Liver (tissue), 9 donors: Measurements from ENCODE around the gene UFD1. TPM values are rescaled to one million over a fixed set of nuclear protein-coding genes. Genes with fewer than 3 reads are reported as not detected.

Experiments
- DNase-seq: peaks from one replicate; pipeline ENCODE4 v3.0.0-alpha.2; 2017; ENCODE audit warnings: low spot score
- H3K27ac ChIP-seq, 2 donors: one replicate each; pipeline ENCODE4 v1.7.0; 2013; ENCODE audit warnings: inconsistent platforms in 2 of 2, low read length in 2 of 2, control low read depth in 1 of 2, low read depth in 1 of 2, mild to moderate bottlenecking in 1 of 2
- H3K27me3 ChIP-seq, 4 donors: one replicate each; pipeline versions ENCODE4 v1.6.1 to v1.7.0; 2013; ENCODE audit warnings: low read length in 3 of 4, inconsistent platforms in 1 of 4, mild to moderate bottlenecking in 1 of 4, moderate library complexity in 1 of 4; ENCODE audit not compliant: control insufficient read depth in 4 of 4, insufficient read depth in 4 of 4
- H3K36me3 ChIP-seq, 4 donors: one replicate each; pipeline versions ENCODE4 v1.6.1 to v1.7.0; 2013; ENCODE audit warnings: low read length in 3 of 4, mild to moderate bottlenecking in 3 of 4, low read depth in 1 of 4, moderate library complexity in 1 of 4; ENCODE audit not compliant: control insufficient read depth in 4 of 4, insufficient read depth in 3 of 4
- H3K4me1 ChIP-seq, 4 donors: one replicate each; pipeline versions ENCODE4 v1.6.1 to v1.7.0; 2013; ENCODE audit warnings: low read length in 3 of 4, mild to moderate bottlenecking in 3 of 4, moderate library complexity in 1 of 4; ENCODE audit not compliant: control insufficient read depth in 4 of 4, insufficient read depth in 4 of 4
- H3K4me3 ChIP-seq, 3 donors: one replicate each; pipeline versions ENCODE4 v1.6.1 to v1.7.0; 2013; ENCODE audit warnings: low read length in 3 of 3, control low read depth in 1 of 3, low read depth in 1 of 3, mild to moderate bottlenecking in 1 of 3
- H3K9ac ChIP-seq, 2 donors: one replicate each; pipeline ENCODE4 v1.7.0; 2013; ENCODE audit warnings: low read length in 2 of 2, mild to moderate bottlenecking in 2 of 2, moderate library complexity in 2 of 2, control low read depth in 1 of 2, low read depth in 1 of 2
- H3K9me3 ChIP-seq, 4 donors: one replicate each; pipeline versions ENCODE4 v1.6.1 to v1.7.0; 2013; ENCODE audit warnings: low read length in 3 of 4; ENCODE audit not compliant: control insufficient read depth in 4 of 4
- ATF3 ChIP-seq: IDR thresholded peaks from 2 replicates; pipeline ENCODE4 v1.6.1; 2016; ENCODE audit warnings: antibody characterized with exemption
- EGR1 ChIP-seq, 2 donors: IDR thresholded peaks; 2 replicates each; pipeline ENCODE4 v1.6.1; 2016 to 2018; ENCODE audit warnings: antibody characterized with exemption in 2 of 2, low read depth in 2 of 2
- FOXA1 ChIP-seq: IDR thresholded peaks from 2 replicates; pipeline ENCODE4 v1.6.1; 2016; ENCODE audit warnings: antibody characterized with exemption
- FOXA2 ChIP-seq: IDR thresholded peaks from 2 replicates; pipeline ENCODE4 v1.6.1; 2016; ENCODE audit warnings: antibody characterized with exemption
- GABPA ChIP-seq, 2 donors: IDR thresholded peaks in 1 of 2; conservative IDR thresholded peaks in 1 of 2; 2 replicates each; pipeline ENCODE4 v1.6.1; 2016; ENCODE audit warnings: antibody characterized with exemption in 2 of 2, mild to moderate bottlenecking in 1 of 2, moderate library complexity in 1 of 2
- HNF4A ChIP-seq, 2 donors: conservative IDR thresholded peaks; 2 replicates each; pipeline ENCODE4 v1.6.1; 2016; ENCODE audit warnings: antibody characterized with exemption in 2 of 2, mild to moderate bottlenecking in 2 of 2
- HNF4G ChIP-seq: IDR thresholded peaks from 2 replicates; pipeline ENCODE4 v1.6.1; 2016; ENCODE audit warnings: antibody characterized with exemption
- JUND ChIP-seq, 2 donors: IDR thresholded peaks; 2 replicates each; pipeline ENCODE4 v1.6.1; 2016; ENCODE audit warnings: antibody characterized with exemption in 2 of 2
- NR2F2 ChIP-seq: IDR thresholded peaks from 2 replicates; pipeline ENCODE4 v1.6.1; 2016; ENCODE audit warnings: antibody characterized with exemption
- RAD21 ChIP-seq, 2 donors: IDR thresholded peaks; 2 replicates each; pipeline ENCODE4 v1.6.1; 2016; ENCODE audit warnings: antibody characterized with exemption in 2 of 2, mild to moderate bottlenecking in 2 of 2
- REST ChIP-seq: IDR thresholded peaks from 2 replicates; pipeline ENCODE4 v1.6.1; 2016; ENCODE audit warnings: antibody characterized with exemption, mild to moderate bottlenecking
- RXRA ChIP-seq, 2 donors: IDR thresholded peaks; 2 replicates each; pipeline ENCODE4 v1.6.1; 2017 to 2018; ENCODE audit warnings: antibody characterized with exemption in 2 of 2, mild to moderate bottlenecking in 1 of 2
- SP1 ChIP-seq: IDR thresholded peaks from 2 replicates; pipeline ENCODE4 v1.6.1; 2018; ENCODE audit warnings: antibody characterized with exemption, mild to moderate bottlenecking
- TAF1 ChIP-seq: conservative IDR thresholded peaks from 2 replicates; pipeline ENCODE4 v1.6.1; 2016; ENCODE audit warnings: antibody characterized with exemption, mild to moderate bottlenecking
- YY1 ChIP-seq: IDR thresholded peaks from 2 replicates; pipeline ENCODE4 v1.6.1; 2016; ENCODE audit warnings: antibody characterized with exemption, mild to moderate bottlenecking
- ZBTB33 ChIP-seq: IDR thresholded peaks from 2 replicates; pipeline ENCODE4 v1.6.1; 2016; ENCODE audit warnings: antibody characterized with exemption
- whole genome bisulfite sequencing: extraction: QIAGEN DNeasy Blood & Tissue Kit; methylation state at CpG from one replicate; pipeline ENCODE4 v1.1.7; 2013; 5-methylcytosine and 5-hydroxymethylcytosine counted together
- polyA plus RNA-seq, 2 donors: library from polyadenylated mRNA; stranded (reverse) in 1 of 2; unstranded in 1 of 2; fragments of 200-250 nt in 1 of 2; fragments of >200 nt in 1 of 2; fragmentation: Nextera tagmentation in 1 of 2; extraction: Ambion mirVana in 1 of 2; gene quantifications; one replicate each; pipeline versions ENCODE4 v1.2.1 to v1.2.3, GENCODE V29; 2013 to 2015
- total RNA-seq, 2 donors: library from RNA; depleted of rRNA; stranded (reverse); fragments of >200 nt; gene quantifications; one replicate each; pipeline ENCODE4 v1.2.3, GENCODE V29; 2014
- TF ChIP-seq, protein P1 (sequence below): fragments of 150-350 bp; IDR thresholded peaks from 2 replicates; pipeline ENCODE4 v1.5.1; 2017; ENCODE audit warnings: improper control_type of control experiment, low read depth, low read length; ENCODE audit not compliant: missing input control
- TF ChIP-seq, protein P2 (sequence below): IDR thresholded peaks from 2 replicates; pipeline ENCODE4 v1.6.1; 2016; ENCODE audit warnings: antibody characterized with exemption
- donor health status: healthy.
- donor health status: healthy.
- donor health status: healthy.
- donor health status: healthy.
- donor health status: healthy.

The UFD1 gene
- total and polyA plus RNA-seq, 4 donors: 28.2 to 64.2 (median 54.6) TPM

- Histone ChIP-seq H3K4me1 (no peaks in the 10 kb centered on the region), H3K9me3 (no peaks in the 10 kb centered on the region), H3K9ac (no peak overlapping the region), H3K36me3 (peaks cover 5 to 61% (median 48%) of the 10 kb centered on the region in 4 donors), H3K4me3 (no peak overlapping the region), H3K27ac (no peak overlapping the region), H3K27me3 (no peaks in the 10 kb centered on the region)
- no peak for TF ChIP-seq FOXA1
- TF ChIP-seq RAD21 (IDR thresholded peaks at IDR 0.05): no peak
- no peak for TF ChIP-seq HNF4A (conservative IDR thresholded peaks at IDR 0.05)
- TF ChIP-seq ZBTB33: no peak
- TF ChIP-seq, protein P1, sequence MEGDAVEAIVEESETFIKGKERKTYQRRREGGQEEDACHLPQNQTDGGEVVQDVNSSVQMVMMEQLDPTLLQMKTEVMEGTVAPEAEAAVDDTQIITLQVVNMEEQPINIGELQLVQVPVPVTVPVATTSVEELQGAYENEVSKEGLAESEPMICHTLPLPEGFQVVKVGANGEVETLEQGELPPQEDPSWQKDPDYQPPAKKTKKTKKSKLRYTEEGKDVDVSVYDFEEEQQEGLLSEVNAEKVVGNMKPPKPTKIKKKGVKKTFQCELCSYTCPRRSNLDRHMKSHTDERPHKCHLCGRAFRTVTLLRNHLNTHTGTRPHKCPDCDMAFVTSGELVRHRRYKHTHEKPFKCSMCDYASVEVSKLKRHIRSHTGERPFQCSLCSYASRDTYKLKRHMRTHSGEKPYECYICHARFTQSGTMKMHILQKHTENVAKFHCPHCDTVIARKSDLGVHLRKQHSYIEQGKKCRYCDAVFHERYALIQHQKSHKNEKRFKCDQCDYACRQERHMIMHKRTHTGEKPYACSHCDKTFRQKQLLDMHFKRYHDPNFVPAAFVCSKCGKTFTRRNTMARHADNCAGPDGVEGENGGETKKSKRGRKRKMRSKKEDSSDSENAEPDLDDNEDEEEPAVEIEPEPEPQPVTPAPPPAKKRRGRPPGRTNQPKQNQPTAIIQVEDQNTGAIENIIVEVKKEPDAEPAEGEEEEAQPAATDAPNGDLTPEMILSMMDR: no peak
- TF ChIP-seq FOXA2: no peak
- no peak for TF ChIP-seq TAF1
- no peak for TF ChIP-seq YY1
- TF ChIP-seq GABPA (IDR thresholded peaks at IDR 0.05 in 1 of 2, conservative IDR thresholded peaks at IDR 0.05 in 1 of 2): no peak
- no peak for TF ChIP-seq SP1
- TF ChIP-seq JUND (IDR thresholded peaks at IDR 0.05): no peak
- TF ChIP-seq NR2F2: no peak
- TF ChIP-seq REST: no peak
- no peak for TF ChIP-seq RXRA (IDR thresholded peaks at IDR 0.05)
- TF ChIP-seq EGR1 (IDR thresholded peaks at IDR 0.05; ENCODE audit: low read depth in 2 of 2): no peak
- no peak for TF ChIP-seq ATF3
- TF ChIP-seq, protein P2, sequence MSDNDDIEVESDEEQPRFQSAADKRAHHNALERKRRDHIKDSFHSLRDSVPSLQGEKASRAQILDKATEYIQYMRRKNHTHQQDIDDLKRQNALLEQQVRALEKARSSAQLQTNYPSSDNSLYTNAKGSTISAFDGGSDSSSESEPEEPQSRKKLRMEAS: no peak
- TF ChIP-seq HNF4G: no peak
- DNase-seq: no peak
- 98% methylated on average over 8 of the region's 8 CpGs for WGBS
Measured at GRCh38 chr22:19457828-19458428, 21.1 kb downstream of the UFD1 start.
